Stimulated activated CD4-positive, alpha-beta T cell treated with anti-CD3 and anti-CD28 coated beads, Interleukin-12 subunit alpha, Interleukin-12 subunit beta, amount 100 ng/mL, for 24 hours (primary cell): ENCODE measurements around the gene MIER2.
"Not testable (repeated sequence)": the region's sequence is repeated elsewhere in the genome, so short reads cannot be mapped to it uniquely, and the experiment has no call there.

Experiments
- DNase-seq, 2 experiments: peaks; one replicate each; pipeline ENCODE4 v3.0.0-alpha.2; 2020; ENCODE audit warnings: low read depth in 2 of 2

The MIER2 gene

GRCh38 chr19:344625-345319 lies at the start of gene MIER2:
Gene MIER2 (minus strand): TSS chr19:344796. CDS start chr19:344782, 14 bp downstream.
- DNase-seq: peak; percentile 81 to 84

- not testable (repeated sequence) for DNase-seq
Measured at GRCh38 chr19:393560-393959, 49.0 kb upstream of the MIER2 start.

GRCh38 chr19:392375-392970 lies 47.9 kb upstream of the MIER2 start:
- DNase-seq: no peak

- DNase-seq: no peak
Measured at GRCh38 chr19:391726-392374, 47.3 kb upstream of the MIER2 start.

GRCh38 chr19:391207-391557 lies 46.6 kb upstream of the MIER2 start:
- no peak for DNase-seq

GRCh38 chr19:390386-391206 lies 46.0 kb upstream of the MIER2 start:
- DNase-seq: no peak

GRCh38 chr19:389935-390289 lies 45.3 kb upstream of the MIER2 start:
- no peak for DNase-seq

- DNase-seq: no peak
Measured at GRCh38 chr19:389255-389934, 44.8 kb upstream of the MIER2 start.

GRCh38 chr19:388691-389090 lies 44.1 kb upstream of the MIER2 start:
- no peak for DNase-seq

GRCh38 chr19:387777-388176 lies 43.2 kb upstream of the MIER2 start:
- no peak for DNase-seq

GRCh38 chr19:386632-387301 lies 42.2 kb upstream of the MIER2 start:
- DNase-seq: not testable (repeated sequence)

GRCh38 chr19:386189-386588 lies 41.6 kb upstream of the MIER2 start:
- not testable (repeated sequence) for DNase-seq

- DNase-seq: no peak
Measured at GRCh38 chr19:384799-385169, 40.2 kb upstream of the MIER2 start.

- DNase-seq: no peak
Measured at GRCh38 chr19:383922-384798, 39.6 kb upstream of the MIER2 start.

GRCh38 chr19:383040-383439 lies 38.4 kb upstream of the MIER2 start:
- no peak for DNase-seq

- peak in 1 of 2 experiments; percentile 48 for DNase-seq
Measured at GRCh38 chr19:382578-382977, 38.0 kb upstream of the MIER2 start.

- DNase-seq: not testable (repeated sequence)
Measured at GRCh38 chr19:381901-382300, 37.3 kb upstream of the MIER2 start.

GRCh38 chr19:380618-381219 lies 36.1 kb upstream of the MIER2 start:
- DNase-seq: not testable (repeated sequence)

GRCh38 chr19:379796-380195 lies 35.2 kb upstream of the MIER2 start:
- DNase-seq: no peak

- DNase-seq: no peak
Measured at GRCh38 chr19:378706-379105, 34.1 kb upstream of the MIER2 start.
